Right lobe of liver (tissue), 6 donors: ENCODE data around the gene TBCE. TPM values are rescaled to one million over a fixed set of nuclear protein-coding genes. Genes with fewer than 3 reads are reported as not detected.

Experiments
- ATAC-seq, 4 donors: fragments of 200-7000 bp; cut with Tn5 transposase; one replicate each; pipeline ENCODE4 v1.9.1; 2020; ENCODE audit warnings: mild to moderate bottlenecking in 4 of 4, moderate library complexity in 4 of 4
- DNase-seq, 3 donors: peaks; one replicate each; pipeline ENCODE4 v3.0.0-alpha.2; 2020
- H3K27ac ChIP-seq, 3 donors: fragments of 200-600 bp; one replicate each; pipeline ENCODE4 v1.8.0; 2022
- H3K27me3 ChIP-seq, 2 donors: fragments of 200-600 bp; one replicate each; pipeline ENCODE4 v1.8.0; 2022
- H3K36me3 ChIP-seq, 4 donors: fragments of 200-600 bp; sonication (generic) in 1 of 4; one replicate each; pipeline versions ENCODE4 v1.5.1 to v1.8.0; 2017 to 2022; ENCODE audit warnings: control low read depth in 1 of 4
- H3K4me1 ChIP-seq, 4 donors: fragments of 200-600 bp; sonication (generic) in 1 of 4; one replicate each; pipeline versions ENCODE4 v1.5.1 to v1.8.0; 2017 to 2022; ENCODE audit warnings: control low read depth in 1 of 4
- H3K4me3 ChIP-seq, 3 donors: fragments of 200-600 bp; one replicate each; pipeline ENCODE4 v1.8.0; 2022
- H3K9me3 ChIP-seq, 4 donors: fragments of 200-600 bp; sonication (generic) in 1 of 4; one replicate each; pipeline versions ENCODE4 v1.5.1 to v1.8.0; 2017 to 2022; ENCODE audit warnings: control low read depth in 1 of 4
- POLR2A ChIP-seq: fragments of 450-650 bp; IDR thresholded peaks from one replicate; pipeline ENCODE4 v1.6.1; 2017; ENCODE audit warnings: antibody characterized with exemption, mild to moderate bottlenecking
- WGBS: methylation state at CpG from one replicate; pipeline ENCODE4 v1.1.6; 2018; ENCODE audit warnings: low coverage, low lambda C conversion rate; ENCODE audit not compliant: insufficient coverage; ENCODE audit errors: missing lambda C conversion rate; 5-methylcytosine and 5-hydroxymethylcytosine counted together
- intact Hi-C, 2 donors: fragments of 100-400 bp; cut with DNase I; formaldehyde crosslinking; loops; one replicate each; pipeline versions ENCODE4 v1.11.2 to v1.14.1; 2022
- total RNA-seq, 6 experiments: library from RNA; depleted of rRNA in 2 of 6; stranded (reverse); fragments of >200 nt in 2 of 6; fragmentation: NEBNext Ultra II Directional in 3 of 6; extraction: Animal tissue kit (Norgen Biotek cat#: 25700) in 3 of 6; gene quantifications; one replicate each; pipeline versions ENCODE4 v1.1.0 to v1.2.4, GENCODE V29; 2016 to 2023
- TF ChIP-seq, protein P1 (sequence below), 4 donors: fragments of 200-600 bp in 3 of 4; fragments of 450-650 bp in 1 of 4; IDR thresholded peaks; one replicate each; pipeline versions ENCODE4 v1.5.1 to v1.8.0; 2016 to 2022; ENCODE audit warnings: antibody characterized with exemption in 4 of 4, mild to moderate bottlenecking in 2 of 4
- donor health status: DM: no; HTN: yes; CAD: no.
- donor health status: DM: no; HTN: no; CAD: no.
- donor health status: DM: no; HTN: no; CAD: no.
- donor health status: DM: no; HTN: yes; CAD: no.
- donor health status: DM: no; HTN: yes; CAD: no.

TBCE gene
- total RNA-seq, 6 experiments from 2014 or later, result 11.2 to 16.6 (median 13.3) TPM

DNA sequence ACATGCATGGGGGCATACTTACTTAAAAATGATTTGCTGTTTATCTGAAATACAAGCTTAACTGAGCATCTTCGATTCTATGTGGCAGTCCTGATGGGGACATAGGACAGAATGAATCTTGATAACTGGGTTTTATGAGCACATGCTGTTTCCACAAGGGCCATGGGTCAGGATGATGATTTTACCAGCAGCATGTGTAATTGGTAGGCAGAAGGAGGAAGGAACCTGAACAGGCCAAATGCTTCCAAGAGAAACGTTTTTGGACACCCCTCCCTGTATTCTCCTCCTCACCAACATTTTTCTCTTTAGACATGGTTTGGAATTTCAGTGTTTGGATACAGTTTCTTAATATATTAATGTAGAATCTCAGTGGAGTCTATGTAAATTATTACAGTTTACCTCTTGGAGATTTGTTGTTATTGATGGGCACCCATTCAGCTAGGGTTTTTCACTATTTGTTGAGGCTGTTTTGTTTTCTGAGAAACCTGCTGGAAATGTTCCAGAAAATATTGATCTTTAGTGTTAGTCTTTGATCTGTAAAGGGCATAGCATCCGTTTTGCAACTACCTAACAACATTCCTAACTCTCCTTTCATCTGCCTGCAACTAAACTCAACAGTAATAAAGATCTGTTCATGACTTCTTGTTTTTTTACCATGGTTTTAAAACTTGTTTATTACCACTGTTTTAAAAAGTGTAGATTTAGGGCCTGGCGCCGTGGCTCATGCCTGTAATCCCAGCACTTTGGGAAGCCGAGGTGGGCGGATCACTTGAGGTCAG lies 42.0 kb downstream of the TBCE start:
- Histone ChIP-seq H3K36me3 (no peaks in the 10 kb centered on the region), H3K27ac (peak overlapping the region; percentile 5 to 44 (median 19)), H3K9me3 (no peaks in the 10 kb centered on the region), H3K4me1 (peaks cover 0 to 28% (median 14%) of the 10 kb centered on the region in 4 donors), H3K4me3 (peak overlapping the region in 1 of 3 donors; percentile 32), H3K27me3 (no peaks in the 10 kb centered on the region)
- WGBS, result 23% methylated on average over 7 of the region's 7 CpGs
- ATAC-seq (peak; percentile 54 to 62 (median 58)), DNase-seq (peak in 1 of 3 donors; percentile 21)
- intact Hi-C loops, result no loop called here
- no peak for TF ChIP-seq POLR2A
- TF ChIP-seq, protein P1, sequence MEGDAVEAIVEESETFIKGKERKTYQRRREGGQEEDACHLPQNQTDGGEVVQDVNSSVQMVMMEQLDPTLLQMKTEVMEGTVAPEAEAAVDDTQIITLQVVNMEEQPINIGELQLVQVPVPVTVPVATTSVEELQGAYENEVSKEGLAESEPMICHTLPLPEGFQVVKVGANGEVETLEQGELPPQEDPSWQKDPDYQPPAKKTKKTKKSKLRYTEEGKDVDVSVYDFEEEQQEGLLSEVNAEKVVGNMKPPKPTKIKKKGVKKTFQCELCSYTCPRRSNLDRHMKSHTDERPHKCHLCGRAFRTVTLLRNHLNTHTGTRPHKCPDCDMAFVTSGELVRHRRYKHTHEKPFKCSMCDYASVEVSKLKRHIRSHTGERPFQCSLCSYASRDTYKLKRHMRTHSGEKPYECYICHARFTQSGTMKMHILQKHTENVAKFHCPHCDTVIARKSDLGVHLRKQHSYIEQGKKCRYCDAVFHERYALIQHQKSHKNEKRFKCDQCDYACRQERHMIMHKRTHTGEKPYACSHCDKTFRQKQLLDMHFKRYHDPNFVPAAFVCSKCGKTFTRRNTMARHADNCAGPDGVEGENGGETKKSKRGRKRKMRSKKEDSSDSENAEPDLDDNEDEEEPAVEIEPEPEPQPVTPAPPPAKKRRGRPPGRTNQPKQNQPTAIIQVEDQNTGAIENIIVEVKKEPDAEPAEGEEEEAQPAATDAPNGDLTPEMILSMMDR (IDR thresholded peaks at IDR 0.05), result no peak

DNA sequence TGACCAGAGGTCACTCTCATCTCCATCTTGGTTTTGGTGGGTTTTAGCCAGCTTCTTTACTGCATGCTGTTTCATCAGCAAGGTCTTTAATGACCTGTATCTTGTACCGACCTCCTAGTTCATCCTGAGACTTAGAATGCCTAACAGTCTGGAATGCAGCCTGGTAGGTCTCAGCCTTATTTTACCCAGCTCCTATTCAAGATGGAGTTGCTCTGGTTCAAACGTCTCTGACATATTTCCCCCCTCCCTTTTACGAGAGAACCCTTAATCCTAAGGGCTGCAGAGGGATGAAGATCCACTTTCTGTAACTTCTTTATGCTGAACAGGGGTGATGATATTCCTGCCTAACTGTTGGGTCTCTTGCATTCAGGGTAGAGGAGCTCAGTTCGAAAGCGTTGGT lies 43.2 kb downstream of the TBCE start:
- Histone ChIP-seq H3K36me3 (peaks cover 0 to 2% (median 0%) of the 10 kb centered on the region in 4 donors), H3K27ac (no peak overlapping the region), H3K27me3 (no peaks in the 10 kb centered on the region), H3K4me3 (no peak overlapping the region), H3K9me3 (no peaks in the 10 kb centered on the region), H3K4me1 (peaks cover 0 to 28% (median 14%) of the 10 kb centered on the region in 4 donors)
- intact Hi-C loops, result loop anchor here (10.0 kb wide), 1 partner anchor 156 kb away; no protein-coding TSS in a partner anchor
- DNase-seq (no peak), ATAC-seq (no peak)
- WGBS, result 92% methylated on average over 5 of the region's 5 CpGs
- TF ChIP-seq, protein P1 (IDR thresholded peaks at IDR 0.05), result no peak
- no peak for TF ChIP-seq POLR2A

DNA sequence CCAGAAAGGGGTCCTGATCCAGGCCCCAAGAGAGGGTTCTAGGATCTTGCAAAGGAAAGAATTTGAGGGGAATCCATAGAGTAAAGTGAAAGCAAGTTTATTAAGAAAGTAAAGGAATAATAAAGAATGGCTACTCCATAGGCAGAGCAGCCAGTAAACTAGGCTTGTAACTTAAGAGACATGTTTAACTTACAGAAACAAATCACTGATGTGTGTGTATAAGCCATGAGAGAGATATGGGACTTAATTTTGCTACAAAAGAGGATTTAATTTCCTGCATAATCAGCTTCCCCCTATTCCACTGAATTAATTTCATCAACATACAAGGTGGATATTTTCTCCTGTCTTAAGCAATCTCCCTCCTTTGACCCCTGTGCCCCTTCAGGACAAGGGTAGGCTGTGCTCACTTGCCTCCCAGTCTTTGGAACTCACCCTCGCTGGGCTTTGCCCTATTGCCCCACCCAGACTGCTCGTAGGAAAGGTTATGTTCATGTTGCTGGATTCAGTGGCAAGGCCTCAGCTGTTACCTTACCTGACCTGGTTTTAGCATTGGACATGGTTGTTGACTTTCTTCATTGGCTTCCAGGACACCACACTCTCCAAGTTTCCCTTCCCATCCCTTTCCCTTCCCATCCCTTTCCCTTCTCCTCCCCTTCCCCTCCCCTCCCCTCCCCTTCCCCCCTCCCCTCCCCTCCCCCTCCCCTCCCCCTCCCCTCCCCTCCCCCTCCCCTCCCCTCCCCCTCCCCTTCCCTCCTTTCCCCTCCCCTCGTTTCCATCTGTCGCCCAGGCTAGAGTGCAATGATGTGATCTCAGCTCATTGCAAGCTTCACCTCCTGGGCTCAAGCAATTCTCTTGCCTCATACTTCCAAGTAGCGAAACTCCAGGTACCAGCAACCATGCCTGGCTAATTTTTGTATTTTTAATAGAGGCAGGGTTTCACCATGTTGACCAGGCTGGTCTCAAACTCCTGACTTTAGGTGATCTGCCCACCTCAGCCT lies 44.6 kb downstream of the TBCE start:
- DNase-seq, result peak; percentile 48 to 87 (median 83)
- Histone ChIP-seq H3K4me3 (no peak overlapping the region), H3K9me3 (no peaks in the 10 kb centered on the region), H3K36me3 (peaks cover 0 to 2% (median 0%) of the 10 kb centered on the region in 4 donors), H3K4me1 (peaks cover 0 to 39% (median 18%) of the 10 kb centered on the region in 4 donors), H3K27ac (peak overlapping the region in 1 of 3 donors; percentile 53), H3K27me3 (no peaks in the 10 kb centered on the region)
- no peak for TF ChIP-seq POLR2A
- TF ChIP-seq, protein P1 (IDR thresholded peaks at IDR 0.05), result no peak
- WGBS, result 27% methylated on average over 5 of the region's 5 CpGs
- intact Hi-C loops, result loop anchor here (10.0 kb wide), 1 partner anchor 157 kb away; no protein-coding TSS in a partner anchor
- peak; percentile 73 to 90 (median 86) for ATAC-seq
